HFFc6 (cell line): Measurements from ENCODE around the gene KCNQ2. TPM values are rescaled to one million over a fixed set of nuclear protein-coding genes. Genes with fewer than 3 reads are reported as not detected.

Experiments
- DNase-seq: peaks from one replicate; pipeline ENCODE4 v3.0.0-alpha.2; 2018
- H3K27ac Mint-ChIP-seq: 2 replicates; pipeline ENCODE4 v1.8.0; 2020; ENCODE audit warnings: mild to moderate bottlenecking, mixed read lengths
- H3K27me3 Mint-ChIP-seq: 2 replicates; pipeline ENCODE4 v1.8.0; 2021; ENCODE audit warnings: mild to moderate bottlenecking, moderate library complexity, mixed read lengths; ENCODE audit not compliant: insufficient read depth
- H3K36me3 Mint-ChIP-seq: 2 replicates; pipeline ENCODE4 v1.8.0; 2021; ENCODE audit warnings: low read depth, mixed read lengths
- H3K4me1 Mint-ChIP-seq: 2 replicates; pipeline ENCODE4 v1.8.0; 2020; ENCODE audit warnings: low read depth, mixed read lengths
- H3K4me3 Mint-ChIP-seq: 2 replicates; pipeline ENCODE4 v1.8.0; 2020; ENCODE audit warnings: mild to moderate bottlenecking, moderate library complexity, mixed read lengths
- H3K9me3 Mint-ChIP-seq: 2 replicates; pipeline ENCODE4 v1.8.0; 2020; ENCODE audit warnings: mild to moderate bottlenecking, mixed read lengths
- total RNA-seq, 6 experiments: library from RNA; stranded (reverse); fragmentation: NEBNext Ultra II Directional; extraction: Animal tissue kit (Norgen Biotek cat#: 25700); gene quantifications; 2 replicates in 1 of 6; 3 replicates in 5 of 6; pipeline ENCODE4 v1.2.3, GENCODE V29; 2021
- TF ChIP-seq, protein P1 (sequence below): fragments of 200-600 bp; sonication (generic); IDR thresholded peaks from 2 replicates; pipeline ENCODE4 v1.5.0; 2021; ENCODE audit warnings: antibody characterized with exemption, mild to moderate bottlenecking

Gene KCNQ2
- total RNA-seq, 6 experiments from 2014 or later, result not detected

DNA sequence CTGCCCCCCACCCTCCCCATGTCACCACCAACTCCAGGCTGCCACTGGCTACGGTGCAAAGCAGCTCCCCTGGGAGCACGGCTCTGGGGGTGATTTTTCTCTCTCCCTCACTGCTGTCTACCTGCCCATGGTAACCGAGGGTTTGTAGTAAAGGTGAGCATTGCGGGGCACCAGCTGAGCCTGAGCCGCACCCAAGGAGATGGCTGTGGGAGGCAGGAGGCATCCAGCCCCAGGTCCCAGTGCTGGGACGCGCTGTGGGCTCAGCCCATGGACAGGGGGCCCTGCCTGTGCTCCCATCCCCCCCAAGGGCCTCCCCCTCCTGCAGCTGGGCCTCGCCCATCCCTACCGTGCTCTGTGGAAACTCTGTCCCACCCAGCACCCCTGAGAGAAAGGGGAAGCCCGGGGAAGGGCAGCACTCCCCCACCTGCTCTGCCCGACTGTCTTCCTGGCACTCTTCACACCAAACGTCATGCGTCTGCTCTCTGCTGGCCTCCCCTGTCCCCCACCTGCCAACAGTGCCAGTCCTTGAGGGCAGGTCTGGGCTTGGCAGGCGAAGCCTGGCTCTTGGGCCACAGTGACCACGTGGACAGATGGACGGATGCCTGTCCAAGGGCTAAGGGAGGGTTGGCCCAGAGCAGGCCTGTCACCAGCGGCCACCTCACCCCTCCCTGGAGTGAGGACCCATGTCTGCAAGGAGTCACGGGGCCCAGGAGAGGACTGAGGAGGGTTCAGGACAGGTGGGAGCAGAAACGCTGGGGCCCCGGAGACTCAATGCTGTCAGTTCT, 107.5 kb downstream of the KCNQ2 start:
- no peak for DNase-seq
- Mint-ChIP-seq H3K27ac (no peak overlapping the region), H3K9me3 (no peaks in the 10 kb centered on the region), H3K27me3 (peaks cover 16% of the 10 kb centered on the region), H3K36me3 (no peaks in the 10 kb centered on the region), H3K4me1 (no peaks in the 10 kb centered on the region), H3K4me3 (no peak overlapping the region)
- TF ChIP-seq, protein P1, sequence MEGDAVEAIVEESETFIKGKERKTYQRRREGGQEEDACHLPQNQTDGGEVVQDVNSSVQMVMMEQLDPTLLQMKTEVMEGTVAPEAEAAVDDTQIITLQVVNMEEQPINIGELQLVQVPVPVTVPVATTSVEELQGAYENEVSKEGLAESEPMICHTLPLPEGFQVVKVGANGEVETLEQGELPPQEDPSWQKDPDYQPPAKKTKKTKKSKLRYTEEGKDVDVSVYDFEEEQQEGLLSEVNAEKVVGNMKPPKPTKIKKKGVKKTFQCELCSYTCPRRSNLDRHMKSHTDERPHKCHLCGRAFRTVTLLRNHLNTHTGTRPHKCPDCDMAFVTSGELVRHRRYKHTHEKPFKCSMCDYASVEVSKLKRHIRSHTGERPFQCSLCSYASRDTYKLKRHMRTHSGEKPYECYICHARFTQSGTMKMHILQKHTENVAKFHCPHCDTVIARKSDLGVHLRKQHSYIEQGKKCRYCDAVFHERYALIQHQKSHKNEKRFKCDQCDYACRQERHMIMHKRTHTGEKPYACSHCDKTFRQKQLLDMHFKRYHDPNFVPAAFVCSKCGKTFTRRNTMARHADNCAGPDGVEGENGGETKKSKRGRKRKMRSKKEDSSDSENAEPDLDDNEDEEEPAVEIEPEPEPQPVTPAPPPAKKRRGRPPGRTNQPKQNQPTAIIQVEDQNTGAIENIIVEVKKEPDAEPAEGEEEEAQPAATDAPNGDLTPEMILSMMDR, result no peak

DNA sequence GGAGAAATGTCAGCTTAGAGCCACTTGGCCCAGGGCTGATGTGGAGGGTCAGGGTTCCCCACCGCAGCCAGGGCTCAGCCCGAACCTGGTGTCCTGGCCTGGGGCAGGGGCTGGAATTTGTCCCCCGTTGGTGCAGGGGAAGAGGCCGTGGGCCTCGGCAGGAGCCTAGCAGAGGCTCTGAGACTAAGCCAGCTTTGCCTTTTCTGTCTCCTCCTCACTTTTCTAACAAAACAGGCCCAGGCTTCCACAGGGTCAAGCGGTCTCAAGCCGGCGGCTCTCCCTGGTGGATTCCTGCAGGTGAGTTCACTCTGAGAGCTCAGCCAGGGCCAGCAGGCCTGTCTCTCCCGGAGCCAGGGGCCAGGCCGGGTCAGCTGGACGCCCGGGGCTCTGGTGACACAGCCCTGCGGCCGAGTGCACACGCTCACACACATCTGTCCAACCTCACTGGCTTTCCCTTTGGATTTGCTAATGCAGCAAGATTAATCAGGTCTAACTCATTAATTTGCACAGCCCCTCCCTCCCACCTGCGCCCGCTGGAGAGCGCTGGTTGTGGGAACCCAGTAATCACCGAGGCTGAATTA, 108.4 kb downstream of the KCNQ2 start:
- no peak for DNase-seq
- Mint-ChIP-seq H3K27me3 (peaks cover 21% of the 10 kb centered on the region), H3K4me1 (no peaks in the 10 kb centered on the region), H3K27ac (no peak overlapping the region), H3K4me3 (no peak overlapping the region), H3K36me3 (no peaks in the 10 kb centered on the region), H3K9me3 (no peaks in the 10 kb centered on the region)
- TF ChIP-seq, protein P1, result no peak

DNA sequence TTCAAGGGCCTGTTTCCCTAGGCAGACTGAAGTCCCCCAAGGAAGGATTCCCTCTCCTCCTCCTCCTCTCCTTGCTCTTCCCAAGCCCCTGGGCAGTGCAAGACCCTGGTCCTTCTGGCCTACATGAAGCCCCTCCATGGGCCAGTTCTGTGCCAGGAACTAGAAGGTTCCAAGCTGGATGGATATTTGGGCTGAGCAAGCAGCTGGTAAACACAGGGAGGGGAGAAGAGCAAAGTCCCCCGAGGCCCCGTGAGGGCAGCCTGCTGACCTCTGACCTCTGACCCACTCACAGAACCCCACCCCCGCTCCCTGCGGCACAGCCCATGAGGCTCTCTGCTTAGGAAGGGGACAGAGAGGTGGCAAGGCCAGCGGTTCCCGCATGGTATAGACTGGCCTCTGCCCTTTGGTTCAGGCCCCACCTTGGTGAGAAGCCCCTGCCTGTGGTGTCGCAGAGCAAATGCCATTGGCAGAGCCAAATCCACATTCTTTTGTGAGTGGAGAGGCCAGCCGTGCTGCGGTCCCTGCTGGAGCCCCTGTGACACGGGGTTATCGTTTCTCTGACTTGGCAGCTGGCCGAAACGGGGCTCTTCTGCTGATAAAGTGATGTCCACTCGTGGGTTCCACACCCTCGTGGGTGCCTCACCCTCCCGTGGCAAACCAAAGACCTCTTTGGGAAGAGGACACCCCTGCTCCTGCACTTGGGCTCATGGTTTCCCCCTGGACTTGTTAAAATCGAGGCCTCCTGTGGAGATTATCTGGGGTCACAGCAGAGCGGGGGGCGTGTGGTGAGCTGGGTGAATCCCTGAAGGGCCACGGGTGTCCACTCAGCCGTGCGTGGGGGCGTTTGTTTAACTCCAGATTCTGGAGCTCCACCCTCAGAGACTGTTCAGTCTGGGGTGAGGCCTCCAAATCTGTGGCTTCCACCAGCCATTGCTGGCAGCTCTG, 109.2 kb downstream of the KCNQ2 start:
- Mint-ChIP-seq H3K27ac (no peak overlapping the region), H3K4me3 (no peak overlapping the region), H3K36me3 (no peaks in the 10 kb centered on the region), H3K27me3 (peaks cover 21% of the 10 kb centered on the region), H3K4me1 (no peaks in the 10 kb centered on the region), H3K9me3 (no peaks in the 10 kb centered on the region)
- no peak for DNase-seq
- TF ChIP-seq, protein P1, result no peak

DNA sequence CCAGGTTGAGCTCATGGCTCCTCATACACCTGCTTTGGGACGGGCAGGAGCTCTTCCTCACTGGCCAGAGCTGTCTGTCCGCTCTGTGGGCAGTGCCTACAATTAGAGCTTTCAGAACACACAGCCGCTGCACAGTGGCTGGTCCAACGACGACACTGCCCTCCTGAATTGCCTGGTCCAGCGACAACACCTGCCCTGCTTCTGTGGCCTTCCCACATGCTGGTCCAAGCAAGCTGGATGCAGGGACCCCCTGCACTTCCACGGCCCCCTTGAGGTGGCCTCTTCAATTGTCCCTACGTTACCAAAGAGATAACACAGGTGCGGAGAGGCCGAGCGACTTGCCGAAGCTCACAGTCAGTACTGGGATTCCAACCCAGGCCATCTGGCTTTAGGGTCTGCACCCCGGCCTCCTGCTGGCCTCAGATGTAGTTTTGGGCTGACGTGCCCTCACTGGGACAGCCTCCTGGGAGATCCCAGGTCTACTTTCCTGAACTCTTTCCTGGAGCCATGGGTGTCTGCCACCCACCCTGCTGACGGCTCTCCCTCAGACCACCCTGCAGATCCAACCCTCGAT, 109.9 kb downstream of the KCNQ2 start:
- H3K9me3 Mint-ChIP-seq, result no peaks in the 10 kb centered on the region
- peaks cover 20% of the 10 kb centered on the region for H3K27me3 Mint-ChIP-seq
- TF ChIP-seq, protein P1, result no peak
- H3K4me1 Mint-ChIP-seq, result no peaks in the 10 kb centered on the region
- H3K27ac Mint-ChIP-seq, result no peak overlapping the region
- no peak for DNase-seq
- no peaks in the 10 kb centered on the region for H3K36me3 Mint-ChIP-seq
- H3K4me3 Mint-ChIP-seq, result no peak overlapping the region
